Stimulated activated naive B cell treated with anti-CD40 and anti-IgM and Interleukin-4, amounts not matched to agents 10 μg/mL and 1 μg/mL and 100 μg/mL, for 72 hours (primary cell): ENCODE data around the gene RSPH10B.
"Not testable (repeated sequence)": the region's sequence is repeated elsewhere in the genome, so short reads cannot be mapped to it uniquely, and the experiment has no call there.

Experiments
- ATAC-seq, 2 donors: fragments of 150-1000 bp; cut with Tn5 transposase; replicated peaks; 2 replicates each; pipeline ENCODE4 v1.10.0; 2021; ENCODE audit warnings: moderate library complexity in 1 of 2
- DNase-seq: peaks from one replicate; pipeline ENCODE4 v3.0.0; 2021
- H3K27ac Mint-ChIP-seq: one replicate; pipeline ENCODE4 v1.8.0; 2022; ENCODE audit warnings: mild to moderate bottlenecking, mixed read lengths
- H3K27me3 Mint-ChIP-seq, 2 donors: one replicate each; pipeline ENCODE4 v1.8.0; 2022; ENCODE audit warnings: mixed read lengths in 2 of 2
- H3K36me3 Mint-ChIP-seq, 2 donors: one replicate each; pipeline ENCODE4 v1.8.0; 2022; ENCODE audit warnings: mixed read lengths in 2 of 2, mild to moderate bottlenecking in 1 of 2
- H3K4me1 Mint-ChIP-seq, 2 donors: one replicate each; pipeline ENCODE4 v1.8.0; 2022; ENCODE audit warnings: mixed read lengths in 2 of 2, mild to moderate bottlenecking in 1 of 2
- H3K4me3 Mint-ChIP-seq, 2 donors: one replicate each; pipeline ENCODE4 v1.8.0; 2022; ENCODE audit warnings: mild to moderate bottlenecking in 2 of 2, mixed read lengths in 2 of 2, moderate library complexity in 1 of 2
- H3K9me3 Mint-ChIP-seq, 2 donors: one replicate each; pipeline ENCODE4 v1.8.0; 2022; ENCODE audit warnings: mixed read lengths in 2 of 2, mild to moderate bottlenecking in 1 of 2

Gene RSPH10B

DNA sequence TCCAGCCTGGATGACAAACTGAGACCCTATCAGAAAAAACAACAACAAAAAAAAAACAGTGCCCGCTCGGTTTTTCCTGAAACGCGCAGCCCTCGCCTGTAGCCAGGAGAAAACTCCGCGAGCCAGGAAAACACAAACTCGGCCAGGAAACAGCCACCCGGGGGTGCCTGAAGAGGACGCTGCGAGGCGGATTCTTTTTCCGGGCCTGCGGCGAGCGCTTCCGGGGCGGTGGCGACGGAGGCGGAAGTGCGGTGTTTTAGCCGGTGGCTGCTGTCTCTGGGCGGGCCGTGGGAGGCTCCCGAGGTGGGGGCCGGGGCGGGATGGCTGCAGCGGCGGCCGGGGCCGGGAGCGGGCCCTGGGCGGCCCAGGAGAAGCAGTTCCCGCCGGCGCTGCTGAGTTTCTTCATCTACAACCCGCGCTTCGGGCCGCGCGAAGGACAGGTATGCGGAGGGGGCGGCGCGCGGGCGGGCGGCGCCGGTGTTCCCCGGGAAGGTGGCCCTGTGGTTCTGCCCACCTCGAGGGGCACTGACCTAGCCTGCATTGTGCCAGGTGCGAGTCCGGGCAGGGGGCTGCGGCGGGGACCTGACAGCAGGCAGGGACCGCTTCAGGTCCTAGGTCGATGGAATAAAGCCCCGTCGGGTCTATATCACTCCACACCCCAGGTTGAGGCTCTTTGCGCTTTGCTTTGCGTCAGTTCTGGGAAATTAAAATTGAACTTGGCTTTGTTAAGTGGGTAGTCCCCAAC lies 71.8 kb downstream of the RSPH10B start, which contains the start of gene CCZ1:
Gene CCZ1 (plus strand): TSS at position 254 of the 745 bp plus-strand sequence. CDS start 67 bp downstream, at position 321.
- ATAC-seq = peak; percentile 94 to 96
- peak within 1 kb of the TSS; percentile 94 for H3K27ac Mint-ChIP-seq
- H3K4me1 Mint-ChIP-seq, H3K9me3 Mint-ChIP-seq, H3K27me3 Mint-ChIP-seq, H3K36me3 Mint-ChIP-seq: not testable (repeated sequence)
- peak within 1 kb of the TSS; percentile 85 to 90 for H3K4me3 Mint-ChIP-seq
- DNase-seq = peak; percentile 20

DNA sequence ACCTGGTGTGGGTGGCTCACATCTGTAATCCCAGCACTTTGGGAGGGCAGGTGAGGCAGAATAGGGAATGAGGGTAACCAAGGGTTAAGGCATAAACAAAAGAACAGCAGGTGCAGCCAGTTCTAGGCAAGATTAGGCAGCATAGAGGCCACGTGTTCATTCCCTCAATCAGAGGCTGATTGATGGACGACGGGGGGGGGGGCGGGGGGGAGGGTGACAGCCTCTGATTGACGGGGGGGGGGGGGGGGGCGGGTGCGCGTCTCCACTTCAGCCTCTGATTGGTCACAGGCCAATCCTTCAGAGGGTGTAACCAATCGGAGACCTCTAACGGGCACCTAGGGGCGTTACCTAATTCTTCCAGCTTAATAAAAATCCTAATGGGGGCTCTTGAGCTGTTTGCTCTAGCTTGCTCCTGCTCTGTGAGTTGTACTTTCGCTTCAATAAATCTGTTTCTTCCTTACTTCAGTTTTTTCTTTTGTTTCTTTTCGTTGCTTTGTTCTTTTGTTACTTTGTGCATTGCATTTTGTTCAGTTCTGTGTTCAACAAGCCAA lies 73.0 kb downstream of the RSPH10B start:
- not testable (repeated sequence) for H3K27ac Mint-ChIP-seq, DNase-seq, H3K9me3 Mint-ChIP-seq, H3K36me3 Mint-ChIP-seq, H3K27me3 Mint-ChIP-seq, H3K4me1 Mint-ChIP-seq, ATAC-seq
- peak overlapping the region in 1 of 2 donors; percentile 56 for H3K4me3 Mint-ChIP-seq

DNA sequence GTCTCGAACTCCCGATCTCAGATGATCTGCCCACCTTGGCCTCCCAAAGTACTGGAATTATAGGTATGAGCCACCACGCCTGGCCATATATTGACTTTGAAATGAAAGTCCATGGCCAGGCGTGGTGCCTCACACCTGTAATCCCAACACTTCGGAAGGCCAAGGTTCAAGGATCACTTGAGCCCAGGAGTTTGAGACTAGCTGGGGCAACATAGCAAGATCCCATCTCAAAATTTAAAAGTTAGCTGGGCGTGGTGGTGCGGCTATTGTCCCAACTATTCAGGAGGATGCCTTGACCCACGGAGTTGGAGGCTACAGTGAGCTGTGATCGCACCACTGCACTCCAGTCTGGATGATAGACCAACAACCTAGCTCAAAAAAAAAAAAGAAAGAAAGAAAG lies 78.0 kb downstream of the RSPH10B start:
- DNase-seq = no peak
- Mint-ChIP-seq H3K9me3 (no peaks in the 10 kb centered on the region), H3K27ac (no peak overlapping the region), H3K27me3 (peaks cover 0 to 4% of the 10 kb centered on the region in 2 donors), H3K4me3 (no peak overlapping the region), H3K4me1 (no peaks in the 10 kb centered on the region), H3K36me3 (no peaks in the 10 kb centered on the region)
- ATAC-seq = no peak

DNA sequence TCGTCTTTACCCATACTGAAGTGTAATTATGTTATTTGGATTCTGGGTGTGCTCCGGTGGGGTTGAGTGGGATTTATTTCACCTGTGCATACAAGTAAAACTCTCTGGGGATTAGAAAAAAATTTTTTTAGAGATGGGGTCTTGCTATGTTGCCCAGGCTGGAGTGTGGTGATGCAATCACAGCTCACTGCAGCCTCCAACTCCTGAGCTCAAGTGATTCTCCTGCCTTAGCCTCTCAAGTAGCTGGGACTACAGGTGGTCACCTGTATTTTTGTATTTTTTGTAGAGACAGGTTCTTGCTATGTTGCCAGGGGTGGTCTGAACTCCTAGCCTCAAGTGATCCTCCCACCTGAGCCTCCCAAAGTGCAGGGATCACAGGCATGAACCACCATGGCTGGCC lies 80.2 kb downstream of the RSPH10B start:
- H3K27me3 Mint-ChIP-seq, H3K27ac Mint-ChIP-seq, DNase-seq, ATAC-seq, H3K9me3 Mint-ChIP-seq, H3K4me1 Mint-ChIP-seq, H3K4me3 Mint-ChIP-seq, H3K36me3 Mint-ChIP-seq: not testable (repeated sequence)

DNA sequence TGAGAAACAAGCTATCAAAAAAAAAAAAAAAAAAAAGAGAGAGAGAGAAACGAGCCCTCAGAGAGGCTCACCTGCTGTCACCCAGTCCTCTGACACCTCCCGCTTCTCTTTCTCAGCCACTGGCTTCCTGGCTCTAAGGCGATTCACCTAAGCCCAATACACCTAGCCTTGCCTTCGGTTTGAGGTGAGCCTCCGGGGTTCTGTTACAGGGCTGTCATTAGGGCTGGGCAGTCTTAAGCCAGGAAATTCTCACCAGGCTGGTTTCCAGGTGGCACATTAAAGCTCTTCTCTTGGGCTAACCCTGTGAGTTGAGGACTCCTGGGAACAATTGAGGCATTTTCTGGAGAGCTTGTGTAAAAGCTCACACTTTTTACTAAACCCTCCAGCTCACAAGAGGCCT lies 82.5 kb downstream of the RSPH10B start:
- not testable (repeated sequence) for ATAC-seq, H3K9me3 Mint-ChIP-seq, H3K4me3 Mint-ChIP-seq, H3K36me3 Mint-ChIP-seq, H3K27me3 Mint-ChIP-seq, DNase-seq, H3K27ac Mint-ChIP-seq, H3K4me1 Mint-ChIP-seq

DNA sequence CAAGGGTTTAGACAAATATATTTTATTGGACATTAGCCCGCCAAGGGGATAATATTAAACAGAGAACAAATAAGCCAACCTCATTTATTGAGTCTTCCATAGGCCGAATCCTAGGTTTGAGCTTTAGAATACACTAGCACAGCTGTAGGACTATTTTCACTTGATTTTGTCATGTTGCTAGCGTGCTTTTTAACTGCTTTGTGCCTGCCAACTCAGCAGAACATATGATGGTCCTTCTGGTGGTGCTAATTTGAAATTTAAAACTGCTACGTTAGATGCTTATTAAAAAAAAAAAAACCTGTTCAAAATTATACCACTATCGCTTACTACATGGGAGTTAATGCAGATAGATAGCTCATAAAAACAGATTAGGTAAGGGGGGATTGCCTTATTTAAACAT lies 86.1 kb downstream of the RSPH10B start:
- H3K36me3 Mint-ChIP-seq, H3K4me1 Mint-ChIP-seq, ATAC-seq, DNase-seq, H3K4me3 Mint-ChIP-seq, H3K9me3 Mint-ChIP-seq, H3K27ac Mint-ChIP-seq, H3K27me3 Mint-ChIP-seq: not testable (repeated sequence)

GRCh38 chr7:5880106-5880505 lies 90.4 kb downstream of the RSPH10B start:
- H3K4me3 Mint-ChIP-seq, H3K9me3 Mint-ChIP-seq, H3K27me3 Mint-ChIP-seq, H3K4me1 Mint-ChIP-seq, ATAC-seq, H3K27ac Mint-ChIP-seq, H3K36me3 Mint-ChIP-seq, DNase-seq: not testable (repeated sequence)

DNA sequence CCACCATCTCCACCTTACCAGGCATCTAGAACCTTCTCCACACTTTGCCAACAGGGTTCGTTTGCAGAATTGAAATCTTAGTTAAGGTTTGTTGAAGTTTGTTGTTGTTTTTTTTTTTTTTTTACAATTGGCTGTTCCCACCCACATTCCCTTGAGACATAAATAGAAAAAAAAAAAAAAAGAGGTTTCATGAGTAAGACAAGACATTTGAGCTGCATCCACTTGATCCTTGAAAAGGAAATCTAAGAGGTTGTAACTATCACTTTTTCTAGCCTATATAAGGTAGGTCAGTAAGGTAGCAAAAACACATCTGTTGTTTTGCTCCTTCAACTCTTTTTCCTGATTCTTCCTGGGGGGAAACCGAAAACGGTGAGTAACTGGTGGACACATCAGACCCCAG lies 90.9 kb downstream of the RSPH10B start:
- H3K4me1 Mint-ChIP-seq, H3K27me3 Mint-ChIP-seq, ATAC-seq, DNase-seq, H3K36me3 Mint-ChIP-seq, H3K4me3 Mint-ChIP-seq, H3K27ac Mint-ChIP-seq, H3K9me3 Mint-ChIP-seq: not testable (repeated sequence)
